Vagina (tissue), 2 donors: ENCODE data around the gene BMF. TPM values are rescaled to one million over a fixed set of nuclear protein-coding genes. Genes with fewer than 3 reads are reported as not detected.

Experiments used
- DNase-seq, 2 donors: peaks; one replicate each; pipeline ENCODE4 v3.0.0-alpha.2; 2017; ENCODE audit errors: extremely low spot score in 2 of 2
- H3K27ac ChIP-seq: fragments of 200-600 bp; sonication (generic); one replicate; pipeline ENCODE4 v1.5.1; 2019
- H3K27me3 ChIP-seq: fragments of 200-600 bp; sonication (generic); one replicate; pipeline ENCODE4 v1.5.1; 2019
- H3K36me3 ChIP-seq, 2 donors: fragments of 200-600 bp; sonication (generic); one replicate each; pipeline ENCODE4 v1.5.1; 2017 to 2019
- H3K4me1 ChIP-seq: fragments of 200-600 bp; sonication (generic); one replicate; pipeline ENCODE4 v1.5.1; 2019
- H3K4me3 ChIP-seq, 2 donors: fragments of 200-600 bp; sonication (generic); 1 replicate in 1 of 2; 2 replicates in 1 of 2; pipeline ENCODE4 v1.5.1; 2016 to 2019
- H3K9me3 ChIP-seq: fragments of 200-600 bp; sonication (generic); one replicate; pipeline ENCODE4 v1.5.1; 2019
- CTCF ChIP-seq, 3 experiments: fragments of 450-650 bp in 2 of 3; fragments of 200-600 bp in 1 of 3; sonication (generic) in 1 of 3; IDR thresholded peaks; one replicate each; pipeline ENCODE4 v1.5.1; 2017 to 2019; ENCODE audit warnings: antibody characterized with exemption in 3 of 3, mild to moderate bottlenecking in 2 of 3, moderate library complexity in 2 of 3
- POLR2A ChIP-seq, 2 donors: fragments of 450-650 bp; IDR thresholded peaks; one replicate each; pipeline ENCODE4 v1.6.1; 2017; ENCODE audit warnings: antibody characterized with exemption in 2 of 2, mild to moderate bottlenecking in 2 of 2, moderate library complexity in 2 of 2
- POLR2AphosphoS5 ChIP-seq, 2 donors: sonication (generic); formaldehyde crosslinking; IDR thresholded peaks; one replicate each; pipeline ENCODE4 v1.9.0; 2017; ENCODE audit warnings: antibody characterized with exemption in 2 of 2, mild to moderate bottlenecking in 2 of 2, low read depth in 1 of 2; ENCODE audit not compliant: insufficient read depth in 1 of 2
- intact Hi-C: fragments of 100-400 bp; cut with DNase I; formaldehyde crosslinking; loops from one replicate; pipeline ENCODE4 v1.15.1; 2023
- total RNA-seq: library from RNA; depleted of rRNA; stranded (reverse); fragments of >200 nt; gene quantifications from one replicate; pipeline ENCODE4 v1.2.3, GENCODE V29; 2016

BMF gene
- total RNA-seq, 1 donor from 2014 or later = 2.9 TPM

- Histone ChIP-seq H3K4me3 (no peak overlapping the region), H3K27ac (peak overlapping the region; percentile 96), H3K27me3 (no peaks in the 10 kb centered on the region), H3K4me1 (peaks cover 95% of the 10 kb centered on the region), H3K36me3 (no peaks in the 10 kb centered on the region), H3K9me3 (no peaks in the 10 kb centered on the region)
- TF ChIP-seq CTCF (IDR thresholded peaks at IDR 0.05) (no peak), POLR2AphosphoS5 (IDR thresholded peaks at IDR 0.05; ENCODE audit: insufficient read depth in 1 of 2, low read depth in 1 of 2) (no peak), POLR2A (IDR thresholded peaks at IDR 0.05) (no peak)
- intact Hi-C loops = no loop called here
- peak in 1 of 2 donors; percentile 85 for DNase-seq
These were observed 4.8 kb downstream of the BMF start for GRCh38 chr15:40103864-40104271.

- Histone ChIP-seq H3K4me3 (peak overlapping the region in 1 of 2 donors; percentile 13), H3K9me3 (no peaks in the 10 kb centered on the region), H3K36me3 (no peaks in the 10 kb centered on the region), H3K27ac (peak overlapping the region; percentile 96), H3K4me1 (peaks cover 100% of the 10 kb centered on the region), H3K27me3 (no peaks in the 10 kb centered on the region)
- intact Hi-C loops = no loop called here
- TF ChIP-seq CTCF (IDR thresholded peaks at IDR 0.05) = no peak
- TF ChIP-seq POLR2AphosphoS5 (IDR thresholded peaks at IDR 0.05; ENCODE audit: insufficient read depth in 1 of 2, low read depth in 1 of 2) = peak; percentile 56 to 84
- DNase-seq = peak; percentile 95 to 96
These were observed 5.5 kb downstream of the BMF start for GRCh38 chr15:40102897-40103858.

- peak in 1 of 2 donors; percentile 75 for DNase-seq
- H3K4me1 ChIP-seq = peaks cover 100% of the 10 kb centered on the region
- no peaks in the 10 kb centered on the region for H3K9me3 ChIP-seq
- H3K4me3 ChIP-seq = no peak overlapping the region
- no peaks in the 10 kb centered on the region for H3K27me3 ChIP-seq
- peak overlapping the region; percentile 96 for H3K27ac ChIP-seq
- H3K36me3 ChIP-seq = no peaks in the 10 kb centered on the region
- TF ChIP-seq POLR2AphosphoS5 (IDR thresholded peaks at IDR 0.05; ENCODE audit: insufficient read depth in 1 of 2, low read depth in 1 of 2) (no peak), CTCF (IDR thresholded peaks at IDR 0.05) (no peak), POLR2A (IDR thresholded peaks at IDR 0.05) (no peak)
- intact Hi-C loops = no loop called here
These were observed 7.5 kb downstream of the BMF start for GRCh38 chr15:40100947-40101905.

GRCh38 chr15:40100123-40100946 is 8.3 kb downstream of the BMF start:
- H3K27me3 ChIP-seq = no peaks in the 10 kb centered on the region
- no peaks in the 10 kb centered on the region for H3K36me3 ChIP-seq
- peaks cover 100% of the 10 kb centered on the region for H3K4me1 ChIP-seq
- H3K27ac ChIP-seq = peak overlapping the region; percentile 96
- intact Hi-C loops = no loop called here
- TF ChIP-seq POLR2AphosphoS5 (IDR thresholded peaks at IDR 0.05; ENCODE audit: insufficient read depth in 1 of 2, low read depth in 1 of 2) = no peak
- no peak for TF ChIP-seq CTCF (IDR thresholded peaks at IDR 0.05)
- no peak for TF ChIP-seq POLR2A (IDR thresholded peaks at IDR 0.05)
- DNase-seq = peak in 1 of 2 donors; percentile 79
- H3K9me3 ChIP-seq = no peaks in the 10 kb centered on the region
- no peak overlapping the region for H3K4me3 ChIP-seq
